ENCODE data around the gene TOB1.

Gene TOB1

DNA sequence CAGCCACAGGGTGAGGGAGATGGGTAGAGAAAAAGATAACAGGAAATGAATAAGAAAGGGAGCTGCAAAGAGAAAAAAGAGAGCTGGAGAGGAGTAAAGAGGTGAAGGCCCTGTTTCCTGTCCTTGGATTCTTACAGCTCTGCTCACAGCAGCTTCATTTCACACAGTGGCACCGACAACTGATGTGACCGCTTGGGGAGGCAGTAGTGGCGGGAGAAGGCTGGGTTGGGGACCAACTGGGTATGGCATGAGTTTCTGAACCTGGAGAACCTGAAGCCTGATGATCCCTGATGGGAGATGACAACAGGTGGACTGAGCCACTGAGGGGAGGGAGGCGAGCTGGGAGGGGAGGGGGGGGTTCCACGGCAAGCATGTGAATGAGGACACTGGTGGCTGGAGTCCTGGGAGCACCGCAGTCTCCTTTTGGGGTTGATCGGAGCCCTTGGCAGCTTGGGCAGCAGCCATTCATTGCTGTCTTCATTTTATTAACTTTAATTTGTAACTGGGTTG is 34.3 kb upstream of the TOB1 start:
- TF ChIP-seq TAF1 (IDR thresholded peaks at IDR 0.05; ENCODE audit: borderline replicate concordance, insufficient read depth, low read length) (no peak), REST (IDR thresholded peaks at IDR 0.05; ENCODE audit: insufficient read depth in 1 of 2, low read depth in 2 of 2, low read length in 2 of 2) (no peak), FOXP2 (optimal IDR thresholded peaks at IDR 0.05; ENCODE audit: borderline replicate concordance, extremely low read depth, extremely low read length, insufficient read depth) (no peak), SIN3A (IDR thresholded peaks at IDR 0.05; ENCODE audit: borderline replicate concordance, insufficient read depth, low read length) (no peak), POLR2AphosphoS5 (IDR thresholded peaks at IDR 0.05; ENCODE audit: low read depth, low read length) (no peak)

GRCh38 chr17:50899559-50900319 is 33.6 kb upstream of the TOB1 start:
- TF ChIP-seq REST (IDR thresholded peaks at IDR 0.05; ENCODE audit: insufficient read depth in 1 of 2, low read depth in 2 of 2, low read length in 2 of 2), result no peak

DNA sequence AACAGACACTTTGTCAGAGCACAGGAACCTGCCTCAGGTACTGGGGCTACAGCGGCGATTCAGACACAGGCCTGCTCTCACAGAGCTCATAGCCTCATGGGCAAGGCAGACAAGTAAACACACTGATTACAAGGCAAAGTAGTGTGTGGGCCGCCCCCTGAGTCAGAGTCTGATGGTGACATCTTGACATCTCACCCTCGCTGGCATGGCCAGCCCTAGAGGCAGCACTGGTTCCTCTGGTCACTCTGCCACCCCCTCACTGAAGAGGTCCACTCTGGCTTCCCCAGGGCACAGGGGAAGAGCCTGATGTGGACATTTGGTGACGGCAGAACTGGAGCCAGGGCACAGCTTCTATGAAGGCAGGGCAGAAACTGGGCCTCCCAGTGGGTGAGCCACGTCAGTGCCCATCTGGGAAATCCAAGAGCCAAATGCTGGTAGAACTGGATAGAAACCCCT is 32.9 kb upstream of the TOB1 start:
- TF ChIP-seq REST (IDR thresholded peaks at IDR 0.05; ENCODE audit: insufficient read depth in 1 of 2, low read depth in 2 of 2, low read length in 2 of 2) (no peak), SIN3A (IDR thresholded peaks at IDR 0.05; ENCODE audit: borderline replicate concordance, insufficient read depth, low read length) (no peak), POLR2AphosphoS5 (IDR thresholded peaks at IDR 0.05; ENCODE audit: low read depth, low read length) (no peak), TAF1 (IDR thresholded peaks at IDR 0.05; ENCODE audit: borderline replicate concordance, insufficient read depth, low read length) (no peak), FOXP2 (optimal IDR thresholded peaks at IDR 0.05; ENCODE audit: borderline replicate concordance, extremely low read depth, extremely low read length, insufficient read depth) (no peak)

DNA sequence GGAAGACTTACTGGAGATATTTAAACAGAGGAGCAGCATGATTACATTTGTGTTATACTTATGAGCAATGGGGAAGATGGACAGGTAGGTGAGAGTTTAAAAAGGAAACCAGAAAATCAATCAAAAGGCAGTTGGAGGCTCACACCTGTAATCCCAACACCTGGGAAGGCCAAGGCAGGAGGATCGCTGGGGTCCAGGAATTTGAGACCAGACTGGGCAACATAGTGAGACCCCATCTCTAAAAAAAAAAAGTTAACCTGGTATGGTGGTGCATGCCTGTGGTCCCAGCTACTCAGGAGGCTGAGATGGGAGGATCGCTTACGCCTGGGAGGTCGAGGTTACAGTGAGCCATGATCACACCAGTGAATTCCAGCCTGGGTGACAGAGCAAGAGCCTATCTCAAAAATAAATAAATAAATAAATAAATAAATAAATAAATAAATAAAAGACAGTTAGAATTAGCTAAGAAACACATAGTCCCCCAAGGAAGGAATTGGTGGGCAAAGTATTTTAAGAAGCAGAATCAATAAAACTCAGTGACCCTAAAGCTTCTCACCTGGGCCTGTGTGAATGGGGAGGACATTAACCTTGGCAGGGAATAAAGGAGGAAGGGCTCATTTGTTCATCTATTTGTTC is 32.3 kb upstream of the TOB1 start:
- TF ChIP-seq TAF1 (IDR thresholded peaks at IDR 0.05; ENCODE audit: borderline replicate concordance, insufficient read depth, low read length) (no peak), REST (IDR thresholded peaks at IDR 0.05; ENCODE audit: insufficient read depth in 1 of 2, low read depth in 2 of 2, low read length in 2 of 2) (no peak), FOXP2 (optimal IDR thresholded peaks at IDR 0.05; ENCODE audit: borderline replicate concordance, extremely low read depth, extremely low read length, insufficient read depth) (no peak), SIN3A (IDR thresholded peaks at IDR 0.05; ENCODE audit: borderline replicate concordance, insufficient read depth, low read length) (no peak), POLR2AphosphoS5 (IDR thresholded peaks at IDR 0.05; ENCODE audit: low read depth, low read length) (no peak)
